ENCODE data around the gene INSR.
A peak's percentile ranks its signal among the peaks of the same experiment; 100 is the strongest.

Gene INSR

DNA sequence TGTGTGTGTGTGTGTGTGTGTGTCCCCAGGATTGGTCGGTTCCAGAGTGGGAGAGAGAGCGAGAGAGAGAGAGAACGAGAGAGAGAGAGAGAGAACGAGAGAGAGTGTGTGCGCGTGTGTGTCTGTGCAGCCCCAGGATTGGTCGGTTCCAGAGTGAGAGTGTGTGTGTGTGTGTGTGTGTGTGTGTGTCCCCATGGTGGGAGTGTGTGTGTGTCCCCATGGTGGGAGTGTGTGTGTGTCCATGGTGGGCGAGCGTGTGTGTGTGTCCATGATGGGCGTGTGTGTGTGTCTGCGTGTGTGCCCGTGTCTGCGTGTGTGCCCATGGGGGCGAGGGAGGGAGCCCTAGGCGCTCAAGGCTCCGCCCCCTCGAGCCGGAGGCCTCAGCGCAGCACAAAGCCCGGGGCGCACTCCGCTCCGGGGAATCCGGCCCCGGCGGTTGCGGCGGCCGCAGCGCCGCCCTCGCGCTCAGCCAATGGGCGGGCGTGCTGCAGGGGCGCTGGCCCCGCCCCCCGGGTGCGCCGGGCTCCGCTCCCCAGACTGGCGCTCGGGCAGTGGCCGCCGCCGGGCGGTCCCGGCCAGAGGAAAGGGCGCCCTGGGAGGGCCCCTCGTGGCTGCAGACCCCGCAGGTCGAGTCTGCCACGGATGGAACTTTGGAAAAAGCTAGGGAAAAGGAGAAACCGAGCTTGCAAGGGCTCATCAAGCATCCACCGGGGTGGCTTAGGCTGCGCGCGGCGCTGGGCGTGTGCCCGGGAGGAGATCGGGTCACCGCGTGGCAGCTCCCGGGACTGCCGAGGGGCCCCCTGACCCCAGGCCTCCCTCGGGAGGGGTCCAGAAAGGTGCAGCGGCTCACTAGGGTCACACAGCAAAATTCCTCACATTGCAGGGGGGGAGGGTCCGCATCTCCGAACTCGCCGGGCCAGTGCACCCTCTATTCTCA is 96.2 kb downstream of the INSR start:
- TF ChIP-seq, protein P1, sequence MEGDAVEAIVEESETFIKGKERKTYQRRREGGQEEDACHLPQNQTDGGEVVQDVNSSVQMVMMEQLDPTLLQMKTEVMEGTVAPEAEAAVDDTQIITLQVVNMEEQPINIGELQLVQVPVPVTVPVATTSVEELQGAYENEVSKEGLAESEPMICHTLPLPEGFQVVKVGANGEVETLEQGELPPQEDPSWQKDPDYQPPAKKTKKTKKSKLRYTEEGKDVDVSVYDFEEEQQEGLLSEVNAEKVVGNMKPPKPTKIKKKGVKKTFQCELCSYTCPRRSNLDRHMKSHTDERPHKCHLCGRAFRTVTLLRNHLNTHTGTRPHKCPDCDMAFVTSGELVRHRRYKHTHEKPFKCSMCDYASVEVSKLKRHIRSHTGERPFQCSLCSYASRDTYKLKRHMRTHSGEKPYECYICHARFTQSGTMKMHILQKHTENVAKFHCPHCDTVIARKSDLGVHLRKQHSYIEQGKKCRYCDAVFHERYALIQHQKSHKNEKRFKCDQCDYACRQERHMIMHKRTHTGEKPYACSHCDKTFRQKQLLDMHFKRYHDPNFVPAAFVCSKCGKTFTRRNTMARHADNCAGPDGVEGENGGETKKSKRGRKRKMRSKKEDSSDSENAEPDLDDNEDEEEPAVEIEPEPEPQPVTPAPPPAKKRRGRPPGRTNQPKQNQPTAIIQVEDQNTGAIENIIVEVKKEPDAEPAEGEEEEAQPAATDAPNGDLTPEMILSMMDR (conservative IDR thresholded peaks at IDR 0.05; ENCODE audit: low read depth, low read length), result no peak
- Histone ChIP-seq H3K4me1 (ENCODE audit: low read depth, poor library complexity, severe bottlenecking) (peaks cover 15% of the 10 kb centered on the region), H3K36me3 (ENCODE audit: insufficient read depth) (no peaks in the 10 kb centered on the region), H3K4me3 (IDR thresholded peaks at IDR 0.05; ENCODE audit: insufficient read depth, low read depth, low read length) (no peak overlapping the region), H4K20me1 (ENCODE audit: insufficient read depth) (no peaks in the 10 kb centered on the region), H3K27ac (no peak overlapping the region), H3K79me2 (ENCODE audit: insufficient read depth, low read depth) (no peaks in the 10 kb centered on the region; the same call in 1 of the 2 replicates), H2AFZ (ENCODE audit: low read depth) (peak overlapping the region; percentile 58), H3K4me2 (peak overlapping the region; percentile 89; the same call in 1 of the 2 replicates), H3K9ac (peak overlapping the region; percentile 49; the same call in 1 of the 2 replicates), H3K27me3 (ENCODE audit: insufficient read depth, low read depth) (no peaks in the 10 kb centered on the region)

DNA sequence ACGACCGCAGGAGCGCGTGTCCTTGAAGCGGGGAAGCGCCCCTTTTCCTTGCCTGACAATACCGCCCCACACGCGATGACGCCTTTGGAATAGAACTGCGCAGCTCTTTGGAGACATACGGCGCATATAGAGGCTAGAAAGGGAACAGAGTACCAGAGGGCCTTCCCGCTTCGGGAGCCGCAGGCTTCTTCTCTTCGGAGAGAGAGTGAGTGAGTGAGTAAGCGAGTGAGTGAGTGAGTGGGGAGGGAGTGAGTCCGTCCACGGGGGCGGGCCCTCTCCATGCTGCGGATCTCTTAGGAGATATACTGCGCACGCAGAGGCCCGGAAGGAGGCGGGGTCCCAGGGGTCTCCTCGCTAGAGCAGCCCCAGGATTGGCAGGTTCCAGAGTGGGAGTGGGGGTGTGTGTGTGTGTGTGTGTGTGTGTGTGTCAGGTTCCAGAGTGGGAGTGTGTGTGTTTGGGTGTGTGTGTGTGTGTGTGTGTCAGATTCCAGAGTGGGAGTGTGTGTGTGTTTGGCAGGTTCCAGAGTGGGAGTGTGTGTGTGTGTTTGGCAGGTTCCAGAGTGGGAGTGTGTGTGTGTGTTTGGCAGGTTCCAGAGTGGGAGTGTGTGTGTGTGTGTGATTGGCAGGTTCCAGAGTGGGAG is 97.0 kb downstream of the INSR start:
- Histone ChIP-seq H3K4me1 (ENCODE audit: low read depth, poor library complexity, severe bottlenecking) (peaks cover 22% of the 10 kb centered on the region), H3K79me2 (ENCODE audit: insufficient read depth, low read depth) (no peaks in the 10 kb centered on the region; the same call in 1 of the 2 replicates), H3K27ac (no peak overlapping the region), H3K27me3 (ENCODE audit: insufficient read depth, low read depth) (no peaks in the 10 kb centered on the region), H4K20me1 (ENCODE audit: insufficient read depth) (no peaks in the 10 kb centered on the region), H3K36me3 (ENCODE audit: insufficient read depth) (no peaks in the 10 kb centered on the region), H2AFZ (ENCODE audit: low read depth) (no peak overlapping the region), H3K4me3 (IDR thresholded peaks at IDR 0.05; ENCODE audit: insufficient read depth, low read depth, low read length) (no peak overlapping the region), H3K4me2 (0 out of 2 replicates have a peak overlapping the region, but pooled peaks have one; percentile 13), H3K9ac (no peak overlapping the region)
- TF ChIP-seq, protein P1 (conservative IDR thresholded peaks at IDR 0.05; ENCODE audit: low read depth, low read length), result no peak

DNA sequence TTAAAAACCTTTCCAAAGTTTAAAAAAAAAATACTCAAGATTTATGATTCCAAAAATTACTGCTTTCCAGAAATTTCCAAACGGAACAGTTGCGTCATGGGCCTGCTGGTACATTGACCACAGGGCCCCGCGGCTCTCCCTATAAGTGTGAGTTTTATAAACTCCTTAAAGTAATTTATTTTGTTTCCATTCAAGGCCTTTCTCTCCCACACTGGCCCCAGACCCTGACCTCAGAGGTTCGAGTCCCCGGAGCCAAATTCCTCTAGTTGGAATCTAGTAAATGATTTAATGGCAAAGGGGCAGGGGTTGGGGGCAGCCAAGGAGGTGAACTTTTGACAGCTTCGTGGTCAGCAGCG is 97.5 kb downstream of the INSR start:
- Histone ChIP-seq H3K9ac (no peak overlapping the region), H3K4me3 (IDR thresholded peaks at IDR 0.05; ENCODE audit: insufficient read depth, low read depth, low read length) (no peak overlapping the region), H3K79me2 (ENCODE audit: insufficient read depth, low read depth) (no peaks in the 10 kb centered on the region; the same call in 1 of the 2 replicates), H4K20me1 (ENCODE audit: insufficient read depth) (no peaks in the 10 kb centered on the region), H3K4me2 (no peak overlapping the region), H3K36me3 (ENCODE audit: insufficient read depth) (no peaks in the 10 kb centered on the region), H3K27me3 (ENCODE audit: insufficient read depth, low read depth) (no peaks in the 10 kb centered on the region), H3K4me1 (ENCODE audit: low read depth, poor library complexity, severe bottlenecking) (peaks cover 26% of the 10 kb centered on the region), H2AFZ (ENCODE audit: low read depth) (no peak overlapping the region), H3K27ac (no peak overlapping the region)
- TF ChIP-seq, protein P1 (conservative IDR thresholded peaks at IDR 0.05; ENCODE audit: low read depth, low read length), result no peak

DNA sequence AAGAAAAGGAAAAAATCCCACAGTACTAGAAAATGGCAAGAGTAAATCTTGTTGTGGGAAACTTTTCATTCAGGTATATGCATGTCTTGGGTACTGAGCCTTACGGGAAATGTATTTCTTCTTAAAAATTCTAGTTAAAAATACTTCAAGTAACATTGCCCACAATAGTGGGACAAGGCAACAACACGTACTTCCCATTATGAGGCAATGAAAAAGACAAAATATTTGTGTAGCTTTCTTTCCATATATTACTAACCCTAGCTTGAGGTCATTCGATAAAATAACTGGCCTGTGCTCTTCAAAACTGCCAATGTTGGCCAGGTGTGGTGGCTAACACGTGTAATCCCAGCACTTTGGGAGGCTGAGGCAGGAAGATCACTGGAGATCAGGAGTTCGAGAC is 99.2 kb downstream of the INSR start:
- TF ChIP-seq, protein P1 (conservative IDR thresholded peaks at IDR 0.05; ENCODE audit: low read depth, low read length), result no peak
- H3K27ac ChIP-seq, result no peak overlapping the region
- no peaks in the 10 kb centered on the region for H3K36me3 ChIP-seq (ENCODE audit: insufficient read depth)
- no peak overlapping the region for H3K4me2 ChIP-seq
- H3K9ac ChIP-seq, result no peak overlapping the region
- H4K20me1 ChIP-seq (ENCODE audit: insufficient read depth), result no peaks in the 10 kb centered on the region
- no peak overlapping the region for H3K4me3 ChIP-seq (IDR thresholded peaks at IDR 0.05; ENCODE audit: insufficient read depth, low read depth, low read length)
- no peaks in the 10 kb centered on the region; the same call in 1 of the 2 replicates for H3K79me2 ChIP-seq (ENCODE audit: insufficient read depth, low read depth)
- no peaks in the 10 kb centered on the region for H3K27me3 ChIP-seq (ENCODE audit: insufficient read depth, low read depth)
- H3K4me1 ChIP-seq (ENCODE audit: low read depth, poor library complexity, severe bottlenecking), result peaks cover 42% of the 10 kb centered on the region
- H2AFZ ChIP-seq (ENCODE audit: low read depth), result no peak overlapping the region

Measured in KMS-11 (cell line).